HG03135 (cell line): ENCODE results near the gene DNAJB1.

Experiments used
- ATAC-seq: cut with Tn5 transposase; IDR thresholded peaks from one replicate; pipeline ENCODE4 v1.9.1; 2021; ENCODE audit warnings: mild to moderate bottlenecking, moderate library complexity; ENCODE audit not compliant: unreplicated experiment

Gene DNAJB1

GRCh38 chr19:14474827-14475226, 43.4 kb downstream of the DNAJB1 start:
- no peak for ATAC-seq

- ATAC-seq = no peak
These were observed 44.1 kb downstream of the DNAJB1 start for GRCh38 chr19:14473978-14474578.

DNA sequence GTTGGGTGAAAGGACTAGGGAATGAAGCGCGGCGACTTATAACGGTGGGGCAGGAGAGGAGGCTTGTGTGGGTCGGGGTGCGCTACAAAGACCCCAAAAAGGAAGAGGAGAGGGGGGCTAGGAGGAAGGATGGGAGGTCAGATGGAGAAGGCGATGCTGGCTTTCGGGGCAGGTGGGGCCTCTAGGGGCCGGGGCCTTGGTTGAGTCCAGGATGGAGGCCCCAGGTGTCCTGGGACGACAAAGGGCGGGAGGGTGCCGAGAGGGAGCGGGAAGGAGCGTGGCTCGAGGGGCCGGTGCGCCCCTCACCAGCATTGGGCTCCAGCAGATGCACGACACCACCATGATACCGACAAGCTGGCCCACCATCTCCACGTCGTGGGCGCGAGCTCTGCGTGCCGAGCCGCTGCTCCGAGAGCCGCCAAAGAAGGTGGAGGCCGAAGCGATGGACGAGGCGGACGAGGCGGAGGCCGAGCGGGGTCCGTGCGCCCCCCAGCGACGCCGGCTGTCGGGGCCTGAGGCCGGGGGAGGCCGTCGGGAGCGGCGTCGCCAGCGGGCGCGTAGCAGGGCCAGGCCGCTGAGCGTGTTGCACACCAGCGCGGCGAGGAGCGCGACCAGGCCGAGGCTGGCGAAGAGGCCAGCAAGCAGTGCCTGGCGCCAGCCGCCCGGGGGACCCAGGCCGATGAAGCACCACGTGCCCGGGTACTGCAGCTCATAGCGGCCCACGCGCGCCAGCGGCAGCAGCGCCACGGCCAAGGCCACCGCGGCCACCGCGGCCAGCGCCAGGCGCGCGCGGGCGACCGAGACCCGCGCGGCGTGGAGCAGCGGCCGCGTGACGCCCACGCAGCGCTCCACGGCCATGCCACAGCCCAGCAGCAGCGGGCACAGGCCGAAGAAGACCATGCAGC, 44.9 kb downstream of the DNAJB1 start:
- ATAC-seq = no peak

DNA sequence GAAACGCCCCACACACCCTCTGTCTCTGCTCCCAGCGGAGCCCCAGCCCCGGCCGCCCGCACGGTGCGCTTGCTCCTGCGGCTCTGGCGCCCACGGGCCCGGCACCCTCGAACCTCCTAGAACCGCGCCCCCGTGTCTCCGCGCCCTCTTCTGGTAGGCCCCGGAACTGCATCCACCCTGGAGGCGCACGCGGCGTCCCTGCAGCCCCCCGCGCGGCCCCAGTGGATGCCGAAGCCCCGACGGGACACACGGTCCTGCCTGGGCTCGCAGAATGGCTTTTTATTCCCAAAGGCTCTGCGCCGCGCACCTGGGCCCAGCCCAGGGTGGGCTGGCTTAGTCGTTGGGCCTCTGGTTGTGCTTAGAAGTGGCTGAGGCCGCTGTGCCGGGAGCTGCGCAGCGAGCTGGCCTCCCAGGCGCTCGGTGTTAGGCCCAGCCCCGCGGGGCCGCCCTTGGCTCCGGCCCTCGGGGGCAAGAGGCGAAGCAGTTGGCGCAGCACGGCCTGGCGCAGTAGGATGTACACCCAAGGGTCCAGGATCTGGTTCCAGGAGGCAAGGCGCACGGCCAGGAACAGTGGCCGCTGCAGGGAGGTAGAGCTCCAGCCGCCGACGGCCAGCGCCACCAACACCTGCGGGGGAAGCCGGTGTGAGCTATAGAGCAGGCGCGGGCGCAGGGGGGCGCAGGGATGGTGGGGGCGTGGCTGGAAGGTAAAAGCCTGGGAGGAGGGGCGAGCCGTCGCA, 45.8 kb downstream of the DNAJB1 start:
- ATAC-seq = no peak

DNA sequence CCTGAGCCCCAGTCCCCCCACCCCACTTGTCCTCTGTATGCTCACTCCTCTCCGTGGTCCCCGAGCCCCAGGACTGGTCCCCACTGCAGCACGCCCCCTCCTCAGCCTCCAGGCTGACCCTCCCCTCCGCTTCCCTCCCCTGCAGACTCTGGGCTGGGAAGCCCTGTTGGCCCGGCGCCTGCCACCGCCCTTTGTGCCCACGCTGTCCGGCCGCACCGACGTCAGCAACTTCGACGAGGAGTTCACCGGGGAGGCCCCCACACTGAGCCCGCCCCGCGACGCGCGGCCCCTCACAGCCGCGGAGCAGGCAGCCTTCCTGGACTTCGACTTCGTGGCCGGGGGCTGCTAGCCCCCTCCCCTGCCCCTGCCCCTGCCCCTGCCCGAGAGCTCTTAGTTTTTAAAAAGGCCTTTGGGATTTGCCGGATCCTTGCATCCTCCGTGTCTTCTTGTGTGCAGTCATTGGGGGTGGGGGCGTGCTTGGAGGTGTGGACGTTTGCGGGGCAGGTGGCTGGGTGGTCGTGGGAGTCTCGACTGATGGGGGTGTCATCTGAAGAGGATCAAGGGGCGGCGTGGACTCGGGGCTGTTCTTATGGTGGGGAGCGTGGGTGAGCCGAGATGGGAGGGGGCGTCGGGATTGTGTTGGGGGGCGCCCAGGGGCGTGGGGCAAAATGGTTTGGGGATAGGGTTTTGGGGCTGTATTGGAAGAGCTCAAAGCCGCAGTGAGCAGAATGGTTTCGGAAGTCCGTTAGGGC, 46.6 kb downstream of the DNAJB1 start:
- no peak for ATAC-seq

- no peak for ATAC-seq
These were observed 47.9 kb downstream of the DNAJB1 start for GRCh38 chr19:14470031-14470876.

GRCh38 chr19:14467816-14468215, 50.4 kb downstream of the DNAJB1 start:
- ATAC-seq = no peak

DNA sequence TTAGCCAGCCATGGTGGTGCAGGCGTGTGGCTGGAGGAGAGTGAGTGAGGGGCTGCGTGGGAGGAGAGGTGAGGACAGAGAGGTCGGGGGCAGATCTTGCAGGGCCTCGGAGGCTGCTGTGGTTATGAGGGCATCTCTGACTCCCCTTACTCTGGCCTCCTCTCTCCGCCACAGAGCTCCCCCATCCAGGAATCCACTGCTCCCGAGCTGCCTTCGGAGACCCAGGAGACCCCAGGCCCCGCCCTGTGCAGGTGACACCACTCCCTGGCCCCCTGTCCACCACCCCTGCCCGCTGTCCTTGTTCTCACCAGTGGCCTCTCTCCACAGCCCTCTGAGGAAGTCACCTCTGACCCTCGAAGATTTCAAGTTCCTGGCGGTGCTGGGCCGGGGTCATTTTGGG, 50.8 kb downstream of the DNAJB1 start:
- no peak for ATAC-seq
